Smooth muscle cell (in vitro differentiated cells): ENCODE data around the gene PRRC2B. TPM values are rescaled to one million over a fixed set of nuclear protein-coding genes. Genes with fewer than 3 reads are reported as not detected.

Source experiments
- DNase-seq: peaks from one replicate; lab custom pipeline; 2025; ENCODE audit not compliant: unreplicated experiment; lab: John Stamatoyannopoulos, UW
- H2AFZ ChIP-seq: fragments of 200-600 bp; sonication (generic); 2 replicates; pipeline ENCODE4 v1.6.0; 2016; ENCODE audit warnings: antibody characterized with exemption, low read depth, mild to moderate bottlenecking
- H3F3A ChIP-seq: fragments of 200-600 bp; sonication (generic); 2 replicates; pipeline ENCODE4 v1.6.0; 2017; ENCODE audit warnings: antibody characterized with exemption, low read depth
- H3K27ac ChIP-seq: fragments of 200-600 bp; sonication (generic); 2 replicates; pipeline ENCODE4 v1.5.1; 2016; ENCODE audit warnings: low read depth, mild to moderate bottlenecking
- H3K27me3 ChIP-seq: fragments of 200-600 bp; sonication (generic); 2 replicates; pipeline ENCODE4 v1.6.1; 2016; ENCODE audit warnings: low read depth, mild to moderate bottlenecking
- H3K36me3 ChIP-seq: fragments of 200-600 bp; sonication (generic); 2 replicates; pipeline ENCODE4 v1.5.1; 2016; ENCODE audit warnings: low read depth
- H3K4me1 ChIP-seq: fragments of 200-600 bp; sonication (generic); 2 replicates; pipeline ENCODE4 v1.5.1; 2016; ENCODE audit warnings: low read depth
- H3K4me2 ChIP-seq: fragments of 200-600 bp; sonication (generic); 2 replicates; pipeline ENCODE4 v1.6.0; 2016; ENCODE audit warnings: mild to moderate bottlenecking
- H3K4me3 ChIP-seq: fragments of 200-600 bp; sonication (generic); 2 replicates; pipeline ENCODE4 v1.5.1; 2016; ENCODE audit warnings: mild to moderate bottlenecking
- H3K79me2 ChIP-seq: fragments of 200-600 bp; sonication (generic); 2 replicates; pipeline ENCODE4 v1.6.0; 2016; ENCODE audit warnings: low read depth, mild to moderate bottlenecking
- H3K9ac ChIP-seq: fragments of 200-600 bp; sonication (generic); 2 replicates; pipeline ENCODE4 v1.6.0; 2016; ENCODE audit warnings: low read depth
- H3K9me3 ChIP-seq: fragments of 200-600 bp; sonication (generic); replicated peaks from 2 replicates; pipeline ENCODE4 v1.5.1; 2016; ENCODE audit warnings: low read depth
- H4K20me1 ChIP-seq: fragments of 200-600 bp; sonication (generic); 2 replicates; pipeline ENCODE4 v1.6.0; 2016; ENCODE audit warnings: low read depth
- WGBS: methylation state at CpG from one replicate; pipeline ENCODE4 v1.1.7; 2016; ENCODE audit warnings: low lambda C conversion rate; 5-methylcytosine and 5-hydroxymethylcytosine counted together
- polyA plus RNA-seq: library from polyadenylated mRNA; unstranded; fragments of >200 nt; fragmentation: Nextera tagmentation; extraction: Ambion mirVana; gene quantifications from 2 replicates; pipeline ENCODE4 v1.2.1, GENCODE V29; 2016
- total RNA-seq: library from RNA; depleted of rRNA; stranded (reverse); fragments of >200 nt; gene quantifications from 2 replicates; pipeline ENCODE4 v1.2.3, GENCODE V29; 2014
- TF ChIP-seq, protein P1 (sequence below): fragments of 200-600 bp; sonication (generic); IDR thresholded peaks from 2 replicates; pipeline ENCODE4 v1.5.1; 2017; ENCODE audit warnings: borderline replicate concordance, mild to moderate bottlenecking, antibody characterized with exemption; ENCODE audit not compliant: insufficient read depth, poor library complexity, severe bottlenecking

Gene PRRC2B
- total and polyA plus RNA-seq, 2 experiments from 2014 or later: 38.6 to 97.2 TPM

GRCh38 chr9:131405428-131405827 lies 11.5 kb downstream of the PRRC2B start:
- H3K4me3 ChIP-seq: no peak overlapping the region
- peak overlapping the region; percentile 57 for H3K4me2 ChIP-seq
- H3F3A ChIP-seq: peaks cover 24% of the 10 kb centered on the region
- H2AFZ ChIP-seq: no peak overlapping the region
- DNase-seq: no peak
- WGBS: 7% methylated on average over 6 of the region's 6 CpGs
- no peaks in the 10 kb centered on the region for H3K27me3 ChIP-seq
- H4K20me1 ChIP-seq: peaks cover 100% of the 10 kb centered on the region
- H3K36me3 ChIP-seq: no peaks in the 10 kb centered on the region
- TF ChIP-seq, protein P1, sequence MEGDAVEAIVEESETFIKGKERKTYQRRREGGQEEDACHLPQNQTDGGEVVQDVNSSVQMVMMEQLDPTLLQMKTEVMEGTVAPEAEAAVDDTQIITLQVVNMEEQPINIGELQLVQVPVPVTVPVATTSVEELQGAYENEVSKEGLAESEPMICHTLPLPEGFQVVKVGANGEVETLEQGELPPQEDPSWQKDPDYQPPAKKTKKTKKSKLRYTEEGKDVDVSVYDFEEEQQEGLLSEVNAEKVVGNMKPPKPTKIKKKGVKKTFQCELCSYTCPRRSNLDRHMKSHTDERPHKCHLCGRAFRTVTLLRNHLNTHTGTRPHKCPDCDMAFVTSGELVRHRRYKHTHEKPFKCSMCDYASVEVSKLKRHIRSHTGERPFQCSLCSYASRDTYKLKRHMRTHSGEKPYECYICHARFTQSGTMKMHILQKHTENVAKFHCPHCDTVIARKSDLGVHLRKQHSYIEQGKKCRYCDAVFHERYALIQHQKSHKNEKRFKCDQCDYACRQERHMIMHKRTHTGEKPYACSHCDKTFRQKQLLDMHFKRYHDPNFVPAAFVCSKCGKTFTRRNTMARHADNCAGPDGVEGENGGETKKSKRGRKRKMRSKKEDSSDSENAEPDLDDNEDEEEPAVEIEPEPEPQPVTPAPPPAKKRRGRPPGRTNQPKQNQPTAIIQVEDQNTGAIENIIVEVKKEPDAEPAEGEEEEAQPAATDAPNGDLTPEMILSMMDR: no peak
- peaks cover 70% of the 10 kb centered on the region for H3K4me1 ChIP-seq
- no peaks in the 10 kb centered on the region for H3K9me3 ChIP-seq
- H3K9ac ChIP-seq: no peak overlapping the region
- H3K79me2 ChIP-seq: peaks cover 100% of the 10 kb centered on the region
- peak overlapping the region; percentile 27 for H3K27ac ChIP-seq

GRCh38 chr9:131405858-131406537 lies 12.1 kb downstream of the PRRC2B start:
- 82% methylated on average over 9 of the region's 9 CpGs for WGBS
- peak overlapping the region; percentile 27 for H3K27ac ChIP-seq
- no peaks in the 10 kb centered on the region for H3K27me3 ChIP-seq
- H3K9me3 ChIP-seq: no peaks in the 10 kb centered on the region
- no peaks in the 10 kb centered on the region for H3K36me3 ChIP-seq
- H3K4me1 ChIP-seq: peaks cover 70% of the 10 kb centered on the region
- no peak overlapping the region for H3K4me3 ChIP-seq
- no peak overlapping the region for H2AFZ ChIP-seq
- H3K79me2 ChIP-seq: peaks cover 100% of the 10 kb centered on the region
- DNase-seq: no peak
- peak overlapping the region; percentile 57 for H3K4me2 ChIP-seq
- peaks cover 24% of the 10 kb centered on the region for H3F3A ChIP-seq
- TF ChIP-seq, protein P1: no peak
- no peak overlapping the region for H3K9ac ChIP-seq
- peaks cover 100% of the 10 kb centered on the region for H4K20me1 ChIP-seq

DNA sequence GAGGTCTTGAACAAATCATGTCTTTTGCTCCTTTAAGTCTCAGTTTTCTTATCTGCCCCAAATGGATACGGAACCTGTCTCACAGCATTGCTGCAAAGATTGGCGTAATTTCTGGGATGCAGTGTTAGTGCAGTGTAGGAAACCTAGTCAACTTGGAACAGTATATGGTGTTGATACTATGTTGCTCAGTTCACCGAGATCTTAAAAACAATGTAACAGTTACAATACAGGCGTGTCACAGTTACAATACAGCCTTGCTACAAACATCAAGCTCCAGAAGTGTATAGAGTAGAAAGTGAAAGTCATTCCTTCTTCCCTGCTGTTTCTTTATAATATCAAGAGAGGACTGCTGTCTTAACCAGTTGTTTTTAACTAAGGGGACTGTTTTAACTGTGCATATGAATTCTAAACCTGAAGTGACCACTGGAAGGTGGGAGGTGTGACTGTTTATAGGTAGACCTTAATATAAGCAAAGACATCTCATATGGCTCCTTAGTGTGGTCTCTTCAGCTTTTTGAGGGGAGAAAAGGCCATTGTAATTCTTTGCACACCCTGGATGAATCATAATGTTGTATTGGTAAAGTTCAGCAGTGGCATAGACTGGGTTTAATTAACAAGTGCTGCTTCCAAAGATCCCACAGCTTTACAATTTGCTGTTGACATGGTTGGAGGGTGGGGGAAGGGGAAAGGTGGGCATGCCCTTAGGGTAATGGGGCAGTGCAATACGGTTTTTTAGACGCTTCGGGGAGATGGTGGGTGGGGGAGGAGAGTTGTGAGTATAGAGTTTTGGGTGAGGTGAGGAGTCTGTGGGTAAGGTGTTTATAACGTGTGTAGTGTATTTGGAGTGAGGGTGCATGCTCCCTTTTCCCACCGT lies 12.9 kb downstream of the PRRC2B start:
- Histone ChIP-seq H3K27ac (peak overlapping the region; percentile 56), H3K4me2 (peak overlapping the region; percentile 59), H2AFZ (no peak overlapping the region), H3K36me3 (no peaks in the 10 kb centered on the region), H3F3A (peaks cover 23% of the 10 kb centered on the region), H3K4me1 (peaks cover 66% of the 10 kb centered on the region), H4K20me1 (peaks cover 100% of the 10 kb centered on the region), H3K9ac (no peak overlapping the region), H3K4me3 (no peak overlapping the region), H3K9me3 (no peaks in the 10 kb centered on the region), H3K27me3 (no peaks in the 10 kb centered on the region), H3K79me2 (peaks cover 100% of the 10 kb centered on the region)
- WGBS: 66% methylated on average over 9 of the region's 9 CpGs
- TF ChIP-seq, protein P1: no peak
- DNase-seq: no peak
